IMR-90 (cell line): ENCODE results near the gene PRM3. TPM values are rescaled to one million over a fixed set of nuclear protein-coding genes. Genes with fewer than 3 reads are reported as not detected.
A peak's percentile ranks its signal among the peaks of the same experiment; 100 is the strongest.

Source experiments
- ATAC-seq: fragments of 200-7000 bp; cut with Tn5 transposase; 2 replicates; pipeline ENCODE4 v1.9.1; 2020; ENCODE audit warnings: low read depth, mild to moderate bottlenecking, moderate library complexity
- BruUV-seq: library from RNA; stranded (reverse); fragments of 400-500 nt; replicated peaks from 2 replicates; lab custom pipeline; 2021; lab: Mats Ljungman, UMichigan
- CTCF ChIA-PET: fragments of 300-600 bp; formaldehyde crosslinking; extraction: SDS; loops from one replicate; lab custom pipeline; 2021; ENCODE audit warnings: antibody characterized with exemption; lab: Yijun Ruan, JAX
- POLR2A ChIA-PET: fragments of 300-600 bp; sonication (Branson Sonifier 250); formaldehyde crosslinking; loops from one replicate; lab custom pipeline; 2022; ENCODE audit warnings: antibody characterized with exemption; ENCODE audit not compliant: unreplicated experiment; lab: Charles Lee
- DNase-seq: peaks from one replicate; pipeline ENCODE4 v3.0.0; 2013
- H2AFZ ChIP-seq: replicated peaks from 2 replicates; pipeline ENCODE3; 2013; ENCODE audit warnings: low read length, mild to moderate bottlenecking; ENCODE audit not compliant: poor library complexity
- H2AK5ac ChIP-seq: 2 replicates; pipeline ENCODE4 v1.6.1; 2013; ENCODE audit warnings: low read depth, low read length, inconsistent platforms
- H2AK9ac ChIP-seq: replicated peaks from 2 replicates; pipeline ENCODE3; 2013; ENCODE audit warnings: mild to moderate bottlenecking, low read depth, low read length, moderate library complexity; ENCODE audit not compliant: poor library complexity
- H2BK120ac ChIP-seq: 2 replicates; pipeline ENCODE4 v1.6.1; 2013; ENCODE audit warnings: low read depth, low read length, inconsistent platforms
- H2BK15ac ChIP-seq: 3 replicates; pipeline ENCODE4 v1.6.1; 2013; ENCODE audit warnings: low read depth, low read length, inconsistent platforms
- H2BK20ac ChIP-seq: 2 replicates; pipeline ENCODE4 v1.6.1; 2013; ENCODE audit warnings: low read depth, mild to moderate bottlenecking, inconsistent platforms, low read length, moderate library complexity
- H2BK5ac ChIP-seq: 2 replicates; pipeline ENCODE4 v1.6.1; 2013; ENCODE audit warnings: mild to moderate bottlenecking, low read depth, low read length, inconsistent platforms; ENCODE audit not compliant: poor library complexity, severe bottlenecking
- H3K14ac ChIP-seq: replicated peaks from 2 replicates; pipeline ENCODE4 v1.6.1; 2013; ENCODE audit warnings: low read depth, low read length, inconsistent platforms
- H3K18ac ChIP-seq: 2 replicates; pipeline ENCODE4 v1.6.1; 2013; ENCODE audit warnings: low read depth, low read length, control low read depth
- H3K23ac ChIP-seq: 2 replicates; pipeline ENCODE4 v1.6.1; 2013; ENCODE audit warnings: low read depth, low read length, inconsistent platforms
- H3K27ac ChIP-seq: 2 replicates; pipeline ENCODE4 v1.5.1; 2013; ENCODE audit warnings: mild to moderate bottlenecking, control low read depth, low read length; ENCODE audit not compliant: insufficient read depth
- H3K27me3 ChIP-seq: 2 replicates; pipeline ENCODE4 v1.6.1; 2013; ENCODE audit warnings: low read length; ENCODE audit not compliant: control insufficient read depth, insufficient read depth
- H3K36me3 ChIP-seq: 2 replicates; pipeline ENCODE4 v1.6.1; 2013; ENCODE audit warnings: low read length, mixed read lengths; ENCODE audit not compliant: control insufficient read depth, insufficient read depth
- H3K4ac ChIP-seq: 2 replicates; pipeline ENCODE4 v1.6.1; 2013; ENCODE audit warnings: low read depth, low read length, inconsistent platforms
- H3K4me1 ChIP-seq: 2 replicates; pipeline ENCODE4 v1.6.1; 2013; ENCODE audit warnings: low read length, mixed read lengths; ENCODE audit not compliant: control insufficient read depth, insufficient read depth
- H3K4me2 ChIP-seq: 2 replicates; pipeline ENCODE4 v1.6.1; 2013; ENCODE audit warnings: low read depth, mild to moderate bottlenecking, control low read depth, low read length, moderate library complexity
- H3K4me3 ChIP-seq: 2 replicates; pipeline ENCODE4 v1.5.1; 2013; ENCODE audit warnings: low read depth, mild to moderate bottlenecking, control low read depth, low read length, moderate library complexity; ENCODE audit not compliant: insufficient read depth
- H3K56ac ChIP-seq: 2 replicates; pipeline ENCODE4 v1.6.1; 2013; ENCODE audit warnings: low read length, inconsistent platforms; ENCODE audit not compliant: insufficient read depth; ENCODE audit errors: extremely low read depth
- H3K79me1 ChIP-seq, 2 experiments: 2 replicates each; pipeline ENCODE4 v1.6.1; 2013; ENCODE audit warnings: low read length in 2 of 2, inconsistent platforms in 1 of 2, low read depth in 1 of 2
- H3K9ac ChIP-seq: 2 replicates; pipeline ENCODE4 v1.6.1; 2013; ENCODE audit warnings: low read depth, low read length, control low read depth
- H3K9me1 ChIP-seq: 2 replicates; pipeline ENCODE4 v1.6.1; 2013; ENCODE audit warnings: low read length, inconsistent platforms; ENCODE audit not compliant: insufficient read depth
- H3K9me3 ChIP-seq: 2 replicates; pipeline ENCODE4 v1.6.1; 2013; ENCODE audit warnings: low read length; ENCODE audit not compliant: control insufficient read depth, insufficient read depth
- H4K20me1 ChIP-seq: 2 replicates; pipeline ENCODE4 v1.6.1; 2013; ENCODE audit warnings: low read length, inconsistent platforms; ENCODE audit not compliant: insufficient read depth
- H4K5ac ChIP-seq: 2 replicates; pipeline ENCODE4 v1.6.1; 2013; ENCODE audit warnings: mild to moderate bottlenecking, low read depth, low read length, control low read depth
- H4K8ac ChIP-seq, 2 experiments: 2 replicates each; pipeline ENCODE4 v1.6.1; 2013; ENCODE audit warnings: low read depth in 2 of 2, low read length in 2 of 2, control low read depth in 1 of 2, inconsistent platforms in 1 of 2
- H4K91ac ChIP-seq: 2 replicates; pipeline ENCODE4 v1.6.1; 2013; ENCODE audit warnings: low read depth, low read length, inconsistent platforms; ENCODE audit not compliant: insufficient read depth
- BHLHE40 ChIP-seq: fragments of 150-350 bp; IDR thresholded peaks from 2 replicates; pipeline ENCODE4 v1.6.1; 2016; ENCODE audit warnings: mild to moderate bottlenecking, low read depth, low read length
- CEBPB ChIP-seq: IDR thresholded peaks from 2 replicates; pipeline ENCODE4 v1.6.1; 2012; ENCODE audit warnings: low read depth, low read length, improper control_type of control experiment
- CHD1 ChIP-seq: IDR thresholded peaks from 2 replicates; pipeline ENCODE4 v1.6.1; 2012; ENCODE audit warnings: low read depth, low read length, improper control_type of control experiment
- MAFK ChIP-seq: IDR thresholded peaks from 2 replicates; pipeline ENCODE4 v1.6.1; 2012; ENCODE audit warnings: low read depth, low read length, improper control_type of control experiment
- MAZ ChIP-seq: IDR thresholded peaks from 2 replicates; pipeline ENCODE4 v1.6.1; 2012; ENCODE audit warnings: low read depth, mild to moderate bottlenecking, low read length, improper control_type of control experiment, moderate library complexity, borderline replicate concordance
- MXI1 ChIP-seq: IDR thresholded peaks from 2 replicates; pipeline ENCODE4 v1.6.1; 2012; ENCODE audit warnings: low read depth, mild to moderate bottlenecking, low read length, moderate library complexity, borderline replicate concordance
- NFE2L2 ChIP-seq: fragments of 150-350 bp; IDR thresholded peaks from 2 replicates; pipeline ENCODE4 v1.6.1; 2016; ENCODE audit warnings: low read depth, mild to moderate bottlenecking, low read length
- RAD21 ChIP-seq: IDR thresholded peaks from 2 replicates; pipeline ENCODE4 v1.6.1; 2012; ENCODE audit warnings: low read length, improper control_type of control experiment
- RCOR1 ChIP-seq: IDR thresholded peaks from 2 replicates; pipeline ENCODE4 v1.6.1; 2012; ENCODE audit warnings: mild to moderate bottlenecking, low read length, improper control_type of control experiment; ENCODE audit not compliant: insufficient replicate concordance
- SMC3 ChIP-seq: fragments of 150-350 bp; IDR thresholded peaks from 2 replicates; pipeline ENCODE4 v1.6.1; 2016; ENCODE audit warnings: low read depth, mild to moderate bottlenecking, antibody characterized with exemption, low read length, moderate library complexity
- USF2 ChIP-seq: fragments of 150-350 bp; IDR thresholded peaks from 2 replicates; pipeline ENCODE4 v1.6.1; 2017; ENCODE audit warnings: mild to moderate bottlenecking, antibody characterized with exemption, low read length, low read depth
- WGBS, 2 experiments: methylation state at CpG; one replicate each; pipeline versions ENCODE4 v1.1.5 to v1.1.7; 2013; ENCODE audit warnings: missing lambda C conversion rate in 2 of 2; ENCODE audit not compliant: insufficient read length in 1 of 2; ENCODE audit errors: extremely low coverage in 2 of 2; 5-methylcytosine and 5-hydroxymethylcytosine counted together
- dilution Hi-C: fragments of 300-500 bp; cut with HindIII; formaldehyde crosslinking; loops from one replicate; pipeline ENCODE4 v1.14.3; 2018; ENCODE audit warnings: low sequenced_read_pairs; ENCODE audit not compliant: unreplicated experiment
- in situ Hi-C: fragments of 300-500 bp; cut with MboI; formaldehyde crosslinking; loops from 3 replicates; pipeline ENCODE4 v1.14.3; 2019; ENCODE audit warnings: low sequenced_read_pairs, inconsistent platforms, mixed read lengths
- intact Hi-C: fragments of 100-400 bp; cut with micrococcal nuclease; formaldehyde crosslinking; loops from 2 replicates; pipeline ENCODE4 v1.10.0; 2022
- polyA plus RNA-seq, 3 experiments: library from polyadenylated mRNA; depleted of rRNA; stranded (reverse); fragments of >200 nt; gene quantifications; 2 replicates each; pipeline ENCODE4 v1.2.3, GENCODE V29; 2012; ENCODE audit warnings: low replicate concordance in 1 of 3
- total RNA-seq: library from RNA; depleted of rRNA; stranded (reverse); fragments of >200 nt; gene quantifications from 2 replicates; pipeline ENCODE4 v1.2.3, GENCODE V29; 2012
- TF ChIP-seq, protein P1 (sequence below): fragments of 150-350 bp; IDR thresholded peaks from 2 replicates; pipeline ENCODE4 v1.6.1; 2016; ENCODE audit warnings: low read depth, mild to moderate bottlenecking, low read length, moderate library complexity, borderline replicate concordance

Gene PRM3
- total and polyA plus RNA-seq, 2 of the 4 experiments (the other 2 are of a cell fraction), result not detected

GRCh38 chr16:11248133-11248532, 25.3 kb downstream of the PRM3 start:
- Histone ChIP-seq H3K9me3 (no peaks in the 10 kb centered on the region), H4K91ac (no peak overlapping the region), H3K9me1 (0 out of 2 replicates have a peak, but pooled peaks cover 4% of the 10 kb centered on the region), H3K27me3 (peaks cover 3% of the 10 kb centered on the region; the same call in 1 of the 2 replicates), H3K27ac (no peak overlapping the region), H4K5ac (no peak overlapping the region), H3K14ac (no peak overlapping the region), H3K36me3 (peaks cover 11% of the 10 kb centered on the region), H3K4me2 (no peak overlapping the region), H2AK9ac (no peak overlapping the region), H3K18ac (no peak overlapping the region), H2BK120ac (no peak overlapping the region), H4K20me1 (peaks cover 29% of the 10 kb centered on the region; the same call in 1 of the 2 replicates), H2AFZ (no peak overlapping the region), H4K8ac (no peak overlapping the region), H3K79me1 (peaks cover 7 to 16% of the 10 kb centered on the region in 2 experiments; a peak in 3 of 4 replicates), H2AK5ac (no peak overlapping the region), H2BK15ac (no peak overlapping the region), H2BK5ac (no peak overlapping the region), H3K9ac (no peak overlapping the region), H3K56ac (no peak overlapping the region), H2BK20ac (no peak overlapping the region), H3K4ac (no peak overlapping the region), H3K4me3 (no peak overlapping the region), H3K4me1 (peaks cover 8% of the 10 kb centered on the region), H3K23ac (no peak overlapping the region)
- dilution Hi-C loops (no loop called here), in situ Hi-C loops (no loop called here), intact Hi-C loops (no loop called here)
- ChIA-PET CTCF (interaction anchor here (0.6 to 1.1 kb wide), 2 partner anchors 225 to 284 kb away, joined by 3 to 4 read pairs; no protein-coding TSS in a partner anchor), POLR2A (interaction anchor here (0.5 kb wide), 1 partner anchor 158 kb away, joined by 4 read pairs; no protein-coding TSS in a partner anchor)
- ATAC-seq (no peak), DNase-seq (peak; percentile 24)
- BruUV-seq, result no TSS peak
- 100% methylated on average over 1 of the region's 8 CpGs; no CpG with 5 or more reads in 1 of the 2 experiments for WGBS, 2 experiments
- TF ChIP-seq SMC3 (no peak), CHD1 (no peak), NFE2L2 (no peak), USF2 (no peak), CEBPB (no peak), RCOR1 (no peak), RAD21 (no peak), BHLHE40 (no peak), MAFK (no peak), MXI1 (no peak), MAZ (no peak)
- TF ChIP-seq, protein P1, sequence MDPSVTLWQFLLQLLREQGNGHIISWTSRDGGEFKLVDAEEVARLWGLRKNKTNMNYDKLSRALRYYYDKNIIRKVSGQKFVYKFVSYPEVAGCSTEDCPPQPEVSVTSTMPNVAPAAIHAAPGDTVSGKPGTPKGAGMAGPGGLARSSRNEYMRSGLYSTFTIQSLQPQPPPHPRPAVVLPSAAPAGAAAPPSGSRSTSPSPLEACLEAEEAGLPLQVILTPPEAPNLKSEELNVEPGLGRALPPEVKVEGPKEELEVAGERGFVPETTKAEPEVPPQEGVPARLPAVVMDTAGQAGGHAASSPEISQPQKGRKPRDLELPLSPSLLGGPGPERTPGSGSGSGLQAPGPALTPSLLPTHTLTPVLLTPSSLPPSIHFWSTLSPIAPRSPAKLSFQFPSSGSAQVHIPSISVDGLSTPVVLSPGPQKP, result no peak
